ENCODE measurements around the gene DLG5. TPM values are rescaled to one million over a fixed set of nuclear protein-coding genes. Genes with fewer than 3 reads are reported as not detected.

DLG5 gene
- total RNA-seq, 3 donors from 2014 or later: 43.0 to 192 (median 138) TPM

DNA sequence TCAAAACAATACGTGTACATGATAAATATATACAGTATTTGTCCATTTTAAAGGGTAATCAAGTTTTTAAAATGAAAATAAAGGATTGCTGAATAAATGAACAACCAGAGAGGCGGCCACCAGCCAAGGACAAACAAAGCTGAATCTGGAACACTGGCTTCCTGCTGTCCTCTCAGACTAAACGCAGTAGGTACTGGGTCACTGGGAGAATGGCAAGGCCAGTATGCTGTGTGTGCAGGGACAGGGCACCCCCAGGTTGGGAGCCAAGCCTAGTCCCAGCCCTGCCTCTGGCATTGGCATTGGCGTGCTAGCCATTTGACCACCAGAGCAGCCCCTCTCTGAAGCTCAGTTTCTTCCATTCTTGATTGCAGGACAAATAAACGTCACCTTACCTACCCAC is 33.8 kb downstream of the DLG5 start:
- no peaks in the 10 kb centered on the region for H3K36me3 ChIP-seq
- H3K4me1 ChIP-seq: peaks cover 12 to 33% of the 10 kb centered on the region in 2 donors
- no peak for DNase-seq (ENCODE audit: low spot score in 2 of 2)
- H3K9me3 ChIP-seq: no peaks in the 10 kb centered on the region
- intact Hi-C loops (cut with DNase I; ENCODE audit: low total_unique reads): no loop called here
- TF ChIP-seq, protein P1, sequence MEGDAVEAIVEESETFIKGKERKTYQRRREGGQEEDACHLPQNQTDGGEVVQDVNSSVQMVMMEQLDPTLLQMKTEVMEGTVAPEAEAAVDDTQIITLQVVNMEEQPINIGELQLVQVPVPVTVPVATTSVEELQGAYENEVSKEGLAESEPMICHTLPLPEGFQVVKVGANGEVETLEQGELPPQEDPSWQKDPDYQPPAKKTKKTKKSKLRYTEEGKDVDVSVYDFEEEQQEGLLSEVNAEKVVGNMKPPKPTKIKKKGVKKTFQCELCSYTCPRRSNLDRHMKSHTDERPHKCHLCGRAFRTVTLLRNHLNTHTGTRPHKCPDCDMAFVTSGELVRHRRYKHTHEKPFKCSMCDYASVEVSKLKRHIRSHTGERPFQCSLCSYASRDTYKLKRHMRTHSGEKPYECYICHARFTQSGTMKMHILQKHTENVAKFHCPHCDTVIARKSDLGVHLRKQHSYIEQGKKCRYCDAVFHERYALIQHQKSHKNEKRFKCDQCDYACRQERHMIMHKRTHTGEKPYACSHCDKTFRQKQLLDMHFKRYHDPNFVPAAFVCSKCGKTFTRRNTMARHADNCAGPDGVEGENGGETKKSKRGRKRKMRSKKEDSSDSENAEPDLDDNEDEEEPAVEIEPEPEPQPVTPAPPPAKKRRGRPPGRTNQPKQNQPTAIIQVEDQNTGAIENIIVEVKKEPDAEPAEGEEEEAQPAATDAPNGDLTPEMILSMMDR (IDR thresholded peaks at IDR 0.05): no peak
- TF ChIP-seq POLR2AphosphoS5 (IDR thresholded peaks at IDR 0.05): no peak
- no peak for TF ChIP-seq POLR2A (IDR thresholded peaks at IDR 0.05)
- no peak overlapping the region for H3K4me3 ChIP-seq
- H3K27me3 ChIP-seq: no peaks in the 10 kb centered on the region
- H3K27ac ChIP-seq: peak overlapping the region; percentile 91 to 94

- intact Hi-C loops (cut with DNase I; ENCODE audit: low total_unique reads): no loop called here
- Histone ChIP-seq H3K36me3 (no peaks in the 10 kb centered on the region), H3K4me3 (no peak overlapping the region), H3K4me1 (peaks cover 12 to 36% of the 10 kb centered on the region in 2 donors), H3K27ac (peak overlapping the region; percentile 91 to 94), H3K9me3 (no peaks in the 10 kb centered on the region), H3K27me3 (no peaks in the 10 kb centered on the region)
- no peak for TF ChIP-seq POLR2A (IDR thresholded peaks at IDR 0.05)
- TF ChIP-seq POLR2AphosphoS5 (IDR thresholded peaks at IDR 0.05): no peak
- TF ChIP-seq, protein P1 (IDR thresholded peaks at IDR 0.05): no peak
- no peak for DNase-seq (ENCODE audit: low spot score in 2 of 2)
Observed at GRCh38 chr10:77892021-77892739, 34.4 kb downstream of the DLG5 start.

DNA sequence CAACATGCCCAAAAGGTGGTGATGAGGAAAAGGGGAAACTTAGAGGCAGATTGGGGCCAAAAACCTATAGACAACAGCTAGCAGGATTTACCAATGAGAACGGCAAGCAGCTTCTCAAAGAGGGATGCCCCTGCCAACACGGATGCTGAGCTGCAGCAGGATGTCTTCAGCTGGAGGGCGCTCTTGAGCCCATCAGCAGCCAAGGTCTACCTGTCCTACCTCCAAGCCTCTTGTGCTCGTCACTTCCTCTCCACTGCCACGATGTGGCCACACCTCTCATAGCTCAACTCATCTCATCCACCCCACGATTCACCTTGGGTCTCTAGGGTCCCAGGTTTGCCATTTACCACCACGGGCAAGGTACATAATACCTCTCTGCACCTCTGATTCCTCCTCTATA is 36.5 kb downstream of the DLG5 start:
- TF ChIP-seq, protein P1 (IDR thresholded peaks at IDR 0.05): no peak
- TF ChIP-seq POLR2A (IDR thresholded peaks at IDR 0.05) (no peak), POLR2AphosphoS5 (IDR thresholded peaks at IDR 0.05) (no peak)
- Histone ChIP-seq H3K36me3 (no peaks in the 10 kb centered on the region), H3K9me3 (no peaks in the 10 kb centered on the region), H3K4me3 (no peak overlapping the region), H3K4me1 (peaks cover 16 to 56% of the 10 kb centered on the region in 2 donors), H3K27ac (peak overlapping the region; percentile 91 to 94), H3K27me3 (no peaks in the 10 kb centered on the region)
- intact Hi-C loops (cut with DNase I; ENCODE audit: low total_unique reads): no loop called here
- DNase-seq (ENCODE audit: low spot score in 2 of 2): no peak

- Histone ChIP-seq H3K4me1 (peaks cover 16 to 60% of the 10 kb centered on the region in 2 donors), H3K9me3 (no peaks in the 10 kb centered on the region), H3K4me3 (no peak overlapping the region), H3K36me3 (no peaks in the 10 kb centered on the region), H3K27ac (peak overlapping the region; percentile 91 to 94), H3K27me3 (no peaks in the 10 kb centered on the region)
- peak; percentile 88 to 92 for DNase-seq (ENCODE audit: low spot score in 2 of 2)
- TF ChIP-seq POLR2AphosphoS5 (IDR thresholded peaks at IDR 0.05): peak in 2 of 3 donors; percentile 32 to 67
- TF ChIP-seq, protein P1 (IDR thresholded peaks at IDR 0.05): no peak
- intact Hi-C loops (cut with DNase I; ENCODE audit: low total_unique reads): no loop called here
Observed at GRCh38 chr10:77889277-77889903, 37.2 kb downstream of the DLG5 start.

DNA sequence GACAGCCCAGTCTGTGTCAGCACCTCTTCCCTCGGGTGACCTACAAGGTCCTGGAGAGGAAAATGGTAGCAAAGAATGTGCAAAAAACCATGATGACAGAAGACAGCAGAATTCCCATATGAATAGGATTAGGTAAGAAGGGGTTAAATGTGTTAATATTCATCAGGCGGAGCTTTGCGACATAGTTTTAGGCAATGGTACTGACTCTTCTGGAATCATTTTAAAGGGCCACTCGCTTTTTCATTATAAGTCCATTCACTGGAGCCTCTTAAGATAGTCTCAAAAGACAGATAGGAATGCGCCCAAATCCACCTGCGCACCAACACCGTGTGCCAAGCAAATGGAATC is 38.2 kb downstream of the DLG5 start:
- Histone ChIP-seq H3K4me3 (peak overlapping the region; percentile 12 to 59 (median 26)), H3K4me1 (peaks cover 12 to 62% of the 10 kb centered on the region in 2 donors)
- TF ChIP-seq, protein P1 (IDR thresholded peaks at IDR 0.05): no peak
- TF ChIP-seq POLR2AphosphoS5 (IDR thresholded peaks at IDR 0.05): no peak
- no peak for TF ChIP-seq POLR2A (IDR thresholded peaks at IDR 0.05)

More for the DNA sequence above, 38.2 kb downstream of the DLG5 start:
- Histone ChIP-seq H3K27me3 (no peaks in the 10 kb centered on the region), H3K36me3 (no peaks in the 10 kb centered on the region), H3K9me3 (no peaks in the 10 kb centered on the region), H3K27ac (peak overlapping the region; percentile 91 to 94)
- intact Hi-C loops (cut with DNase I; ENCODE audit: low total_unique reads): no loop called here
- no peak for DNase-seq (ENCODE audit: low spot score in 2 of 2)
